Middle frontal gyrus (tissue), 1 donor: ENCODE measurements around the gene MFNG.

Experiments
- DNase-seq: peaks from one replicate; pipeline ENCODE4 v3.0.0-alpha.2; 2015; ENCODE audit warnings: low spot score; ENCODE audit errors: extremely low spot score

MFNG gene

DNA sequence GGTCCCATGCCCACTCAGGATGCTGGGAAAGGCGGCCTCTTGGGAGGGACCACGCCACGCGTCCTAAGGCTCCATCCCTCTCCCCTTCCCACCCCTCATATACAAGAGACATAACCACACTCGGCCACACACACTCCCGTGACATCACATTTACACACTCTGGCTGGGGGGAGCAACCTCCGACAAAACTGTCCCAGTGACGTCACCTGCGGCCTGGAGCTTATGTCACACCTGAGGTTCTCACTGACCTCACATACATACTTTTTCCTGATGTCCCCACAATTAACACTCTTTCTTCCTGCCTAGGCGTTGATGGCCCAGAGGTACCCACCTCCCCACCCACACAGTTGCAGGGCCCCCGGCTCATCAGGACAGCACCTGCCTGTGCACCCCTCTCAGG lies 60.8 kb downstream of the MFNG start:
- no peak for DNase-seq

DNA sequence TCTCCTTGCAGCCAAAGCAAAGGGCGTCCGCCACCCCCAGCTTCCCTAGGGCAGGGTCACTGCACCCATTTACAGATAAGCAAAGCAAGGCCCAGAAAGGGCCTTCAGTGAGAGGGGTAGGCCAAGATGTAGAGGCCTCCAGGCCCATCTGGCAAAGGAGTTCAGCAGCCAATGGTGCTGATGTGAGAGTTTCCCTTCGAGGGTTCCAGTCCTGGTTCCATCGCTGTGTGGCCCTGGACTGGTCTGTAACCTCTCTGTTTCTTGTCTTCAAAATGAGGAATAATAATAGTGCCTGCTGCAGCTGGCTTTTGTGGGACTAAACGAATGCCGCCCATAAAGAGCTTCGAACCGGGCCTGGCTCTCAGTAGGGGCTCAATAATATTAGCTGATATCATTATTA lies 62.9 kb downstream of the MFNG start:
- no peak for DNase-seq

DNA sequence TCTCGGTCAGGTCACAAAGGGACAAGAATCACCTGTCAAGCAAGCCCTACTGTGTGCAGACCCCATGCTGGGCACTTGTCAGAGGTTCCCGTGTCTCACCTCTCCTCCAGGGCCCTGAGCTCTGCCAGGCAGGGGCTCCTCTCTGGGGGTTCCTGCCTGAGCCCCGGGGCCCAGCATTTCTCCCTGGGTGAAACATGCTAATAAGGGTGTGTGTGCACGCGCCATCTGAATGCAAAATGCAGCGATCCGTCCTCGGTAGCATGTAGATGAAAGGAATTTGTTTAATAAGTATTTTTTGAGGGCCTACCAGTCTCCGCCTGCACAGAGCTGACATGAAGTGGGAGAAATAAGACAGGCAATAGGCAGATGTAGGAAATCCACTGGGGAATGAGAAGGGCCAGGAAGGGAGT lies 64.7 kb downstream of the MFNG start:
- DNase-seq: no peak

DNA sequence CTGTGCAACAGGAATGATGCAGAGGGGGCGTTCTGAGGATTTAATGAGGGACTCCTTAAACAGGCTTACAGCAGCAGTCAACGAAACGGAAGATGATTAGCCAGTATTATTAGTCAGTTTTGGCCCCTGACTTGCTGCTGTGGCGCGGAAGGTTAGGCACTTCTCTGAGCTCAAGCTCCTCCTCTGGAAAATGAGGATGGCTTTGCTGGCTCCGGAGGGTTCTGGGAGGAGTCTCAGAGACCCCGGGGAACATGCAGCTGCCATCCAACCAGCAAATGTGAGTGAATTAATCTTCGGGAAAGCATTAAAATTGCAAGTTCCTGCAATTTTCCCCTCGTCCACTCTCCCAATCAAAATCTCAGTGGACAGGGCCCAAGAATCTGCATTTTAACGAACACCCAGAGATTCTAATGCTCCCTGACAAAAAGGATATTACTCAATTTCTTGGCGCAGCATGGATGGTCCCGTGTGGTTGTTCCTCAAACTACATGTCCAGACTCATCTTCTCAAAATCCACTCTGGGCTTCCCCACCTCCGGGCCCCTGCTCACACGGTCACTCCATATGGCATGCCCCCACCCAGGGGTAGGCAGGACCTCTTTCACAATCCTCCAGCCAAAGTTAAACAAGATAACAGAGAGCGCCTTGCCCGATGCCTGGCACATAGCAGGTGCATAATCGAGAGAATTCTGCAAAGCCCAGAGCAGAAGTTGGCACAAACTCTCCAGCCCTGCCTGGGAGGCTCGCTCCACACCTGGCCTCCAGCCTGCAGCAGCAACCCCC lies 65.3 kb downstream of the MFNG start:
- no peak for DNase-seq

DNA sequence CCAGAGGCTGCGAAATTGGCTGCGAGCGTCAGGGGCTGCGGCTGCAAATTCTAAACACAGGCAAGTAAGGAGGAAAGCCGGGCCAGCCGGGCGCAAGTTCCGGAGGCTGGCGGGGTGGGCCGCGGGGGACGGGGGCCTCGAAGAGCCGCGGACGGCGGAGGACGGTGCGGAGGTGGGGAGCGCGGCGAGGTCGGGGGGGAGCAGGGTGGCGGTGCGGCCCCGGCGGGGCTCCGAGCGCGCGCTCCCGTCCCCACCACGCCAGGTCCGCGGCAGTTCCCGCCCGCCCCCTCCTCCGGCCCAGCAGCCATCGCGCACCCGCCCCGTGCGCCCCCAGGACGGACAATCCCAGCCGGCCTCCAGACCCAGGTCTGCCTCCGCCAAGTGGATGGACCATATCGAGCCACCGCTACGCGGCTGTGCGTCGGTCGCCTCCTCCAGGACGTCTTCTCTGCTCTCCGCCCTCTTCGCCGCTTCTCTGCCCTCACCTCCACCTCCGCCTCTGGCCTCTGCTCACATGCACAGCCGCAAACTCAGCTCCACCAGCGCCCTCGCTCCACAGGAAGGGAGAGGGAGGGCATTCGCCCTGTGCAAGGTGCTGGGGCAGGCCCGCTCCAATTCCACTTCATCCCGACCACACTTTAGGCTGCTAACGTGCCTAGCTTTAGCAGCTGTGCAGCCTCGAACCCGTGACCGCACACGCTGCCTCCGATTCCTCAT lies 66.1 kb downstream of the MFNG start:
- no peak for DNase-seq

DNA sequence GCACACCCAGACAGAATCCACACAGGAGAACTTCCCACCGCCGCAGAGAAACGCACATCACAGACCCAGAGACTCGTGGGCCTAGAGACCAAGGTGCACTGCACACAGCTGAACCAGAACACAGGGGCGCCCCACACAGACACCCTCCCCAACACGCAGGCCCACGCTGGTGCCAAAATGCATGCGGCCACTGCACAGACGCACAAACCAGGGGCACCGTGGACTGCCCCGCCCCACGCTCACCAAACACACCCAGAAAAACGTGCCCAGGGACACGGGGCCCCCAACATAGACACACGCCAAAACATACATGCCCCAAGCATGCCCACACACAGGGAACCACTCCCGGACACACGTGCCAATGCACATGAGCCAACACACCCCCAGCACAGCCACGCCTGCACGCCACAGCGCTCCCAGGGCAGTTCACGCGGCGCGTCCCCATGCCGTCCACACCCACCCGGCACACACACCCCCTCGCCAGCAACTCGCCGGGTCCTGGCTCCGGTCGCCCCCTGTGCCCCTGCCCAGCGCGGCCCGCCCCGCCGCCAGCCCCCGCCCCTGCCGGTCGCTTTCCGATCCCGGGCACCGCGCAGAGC lies 66.7 kb downstream of the MFNG start:
- DNase-seq: no peak
